Fibroblast of lung (primary cell): Measurements from ENCODE around the gene LCN9.

ENCODE experiments used
- EZH2 ChIP-seq: IDR thresholded peaks from 2 replicates; pipeline ENCODE4 v1.5.1; 2012; ENCODE audit warnings: low read length, control low read depth, mild to moderate bottlenecking; ENCODE audit errors: missing control alignments
- TF ChIP-seq, protein P1 (sequence below), 2 donors: IDR thresholded peaks in 1 of 2; conservative IDR thresholded peaks in 1 of 2; 1 replicate in 1 of 2; 2 replicates in 1 of 2; pipeline ENCODE4 v1.5.1; 2011 to 2012; ENCODE audit warnings: low read length in 2 of 2, control low read depth in 1 of 2, inconsistent platforms in 1 of 2, low read depth in 1 of 2, mild to moderate bottlenecking in 1 of 2

DNA sequence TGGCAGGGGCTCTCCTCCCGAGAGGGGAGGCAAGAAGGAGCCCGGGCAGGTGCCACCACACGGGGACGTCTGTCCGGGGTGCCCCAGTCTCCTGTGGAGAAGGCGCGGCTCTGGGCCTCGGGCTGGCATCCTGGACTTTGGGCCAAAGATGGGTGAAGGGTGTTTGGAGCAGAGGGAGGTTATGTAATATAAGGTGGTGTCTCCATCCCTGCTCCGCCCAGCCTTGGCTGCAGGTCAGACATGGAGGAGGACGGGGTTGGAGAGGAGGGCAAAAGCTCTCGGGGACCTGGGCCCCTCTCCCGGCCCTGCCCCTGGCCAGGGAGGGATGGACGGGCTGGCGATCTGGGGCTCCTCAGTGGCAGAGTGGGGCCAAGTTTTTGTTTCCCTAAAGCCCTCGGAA is 37.4 kb downstream of the LCN9 start:
- TF ChIP-seq, protein P1, sequence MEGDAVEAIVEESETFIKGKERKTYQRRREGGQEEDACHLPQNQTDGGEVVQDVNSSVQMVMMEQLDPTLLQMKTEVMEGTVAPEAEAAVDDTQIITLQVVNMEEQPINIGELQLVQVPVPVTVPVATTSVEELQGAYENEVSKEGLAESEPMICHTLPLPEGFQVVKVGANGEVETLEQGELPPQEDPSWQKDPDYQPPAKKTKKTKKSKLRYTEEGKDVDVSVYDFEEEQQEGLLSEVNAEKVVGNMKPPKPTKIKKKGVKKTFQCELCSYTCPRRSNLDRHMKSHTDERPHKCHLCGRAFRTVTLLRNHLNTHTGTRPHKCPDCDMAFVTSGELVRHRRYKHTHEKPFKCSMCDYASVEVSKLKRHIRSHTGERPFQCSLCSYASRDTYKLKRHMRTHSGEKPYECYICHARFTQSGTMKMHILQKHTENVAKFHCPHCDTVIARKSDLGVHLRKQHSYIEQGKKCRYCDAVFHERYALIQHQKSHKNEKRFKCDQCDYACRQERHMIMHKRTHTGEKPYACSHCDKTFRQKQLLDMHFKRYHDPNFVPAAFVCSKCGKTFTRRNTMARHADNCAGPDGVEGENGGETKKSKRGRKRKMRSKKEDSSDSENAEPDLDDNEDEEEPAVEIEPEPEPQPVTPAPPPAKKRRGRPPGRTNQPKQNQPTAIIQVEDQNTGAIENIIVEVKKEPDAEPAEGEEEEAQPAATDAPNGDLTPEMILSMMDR (conservative IDR thresholded peaks at IDR 0.05 in 1 of 2, IDR thresholded peaks at IDR 0.05 in 1 of 2; ENCODE audit: low read depth in 1 of 2, low read length in 2 of 2), result no peak
- no peak for TF ChIP-seq EZH2
